Stimulated activated CD8-positive, alpha-beta memory T cell treated with anti-CD3 and anti-CD28 coated beads, Interleukin-12 subunit alpha, Interleukin-12 subunit beta, amount 100 ng/mL, for 1 hour (primary cell): ENCODE measurements around the gene KLHL6.
"Not testable (repeated sequence)": the region's sequence is repeated elsewhere in the genome, so short reads cannot be mapped to it uniquely, and the experiment has no call there.

Experiments used
- DNase-seq: peaks from one replicate; pipeline ENCODE4 v3.0.0-alpha.2; 2020; ENCODE audit warnings: low read depth

Gene KLHL6

GRCh38 chr3:183484431-183485075, 71.0 kb downstream of the KLHL6 start:
- DNase-seq: no peak

- DNase-seq: no peak
Observed at GRCh38 chr3:183481582-183481981, 73.9 kb downstream of the KLHL6 start.

GRCh38 chr3:183478501-183478900, 77.0 kb downstream of the KLHL6 start:
- no peak for DNase-seq

- no peak for DNase-seq
Observed at GRCh38 chr3:183477801-183478456, 77.6 kb downstream of the KLHL6 start.

- not testable (repeated sequence) for DNase-seq
Observed at GRCh38 chr3:183475764-183476162, 79.7 kb downstream of the KLHL6 start.

GRCh38 chr3:183475016-183475763, 80.3 kb downstream of the KLHL6 start:
- DNase-seq: no peak

- DNase-seq: no peak
Observed at GRCh38 chr3:183473969-183474368, 81.5 kb downstream of the KLHL6 start.

- no peak for DNase-seq
Observed at GRCh38 chr3:183472155-183472554, 83.4 kb downstream of the KLHL6 start.

- DNase-seq: no peak
Observed at GRCh38 chr3:183468424-183468823, 87.1 kb downstream of the KLHL6 start.

- no peak for DNase-seq
Observed at GRCh38 chr3:183466575-183466974, 88.9 kb downstream of the KLHL6 start.

GRCh38 chr3:183465710-183466109, 89.8 kb downstream of the KLHL6 start:
- DNase-seq: not testable (repeated sequence)

GRCh38 chr3:183464480-183464879, 91.0 kb downstream of the KLHL6 start:
- no peak for DNase-seq

GRCh38 chr3:183460081-183461055, 95.1 kb downstream of the KLHL6 start:
- no peak for DNase-seq

GRCh38 chr3:183455089-183455488, 100.4 kb downstream of the KLHL6 start:
- DNase-seq: no peak

- DNase-seq: no peak
Observed at GRCh38 chr3:183454064-183454463, 101.4 kb downstream of the KLHL6 start.

- DNase-seq: no peak
Observed at GRCh38 chr3:183449791-183450190, 105.7 kb downstream of the KLHL6 start.

- DNase-seq: no peak
Observed at GRCh38 chr3:183449391-183449790, 106.1 kb downstream of the KLHL6 start.

- no peak for DNase-seq
Observed at GRCh38 chr3:183448369-183449128, 107.0 kb downstream of the KLHL6 start.

GRCh38 chr3:183447206-183448001, 108.1 kb downstream of the KLHL6 start:
- peak; percentile 39 for DNase-seq

- DNase-seq: no peak
Observed at GRCh38 chr3:183446838-183447205, 108.7 kb downstream of the KLHL6 start.
